Hematopoietic multipotent progenitor cell treated with erythropoietin and hydrocortisone succinate and interleukin-3 and kit ligand, for 15 days (in vitro differentiated cells): ENCODE results near the gene ACTN2.

Source experiments
- DNase-seq: peaks from one replicate; pipeline ENCODE4 v3.0.0-alpha.2; 2015; ENCODE audit warnings: low spot score

ACTN2 gene

DNA sequence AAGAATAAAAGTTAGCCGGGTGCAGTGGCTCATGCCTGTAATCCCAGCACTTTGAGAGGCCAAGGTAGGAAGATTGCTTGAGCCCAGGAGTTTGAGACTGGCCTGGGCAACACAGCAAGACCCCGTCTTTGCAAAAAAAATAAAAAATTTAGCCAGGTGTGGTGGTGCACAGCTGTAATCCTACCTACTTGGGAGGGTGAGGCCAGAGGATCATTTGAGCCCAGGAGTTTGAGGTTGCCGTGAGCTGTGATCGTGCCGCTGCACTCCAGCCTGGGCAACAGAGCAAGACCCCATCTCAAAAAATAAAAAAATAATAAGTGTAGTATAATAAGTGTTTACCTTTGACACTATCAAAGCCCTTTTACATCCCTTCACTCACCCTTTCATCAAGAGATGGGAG, 5.0 kb downstream of the ACTN2 start:
- DNase-seq, result no peak

DNA sequence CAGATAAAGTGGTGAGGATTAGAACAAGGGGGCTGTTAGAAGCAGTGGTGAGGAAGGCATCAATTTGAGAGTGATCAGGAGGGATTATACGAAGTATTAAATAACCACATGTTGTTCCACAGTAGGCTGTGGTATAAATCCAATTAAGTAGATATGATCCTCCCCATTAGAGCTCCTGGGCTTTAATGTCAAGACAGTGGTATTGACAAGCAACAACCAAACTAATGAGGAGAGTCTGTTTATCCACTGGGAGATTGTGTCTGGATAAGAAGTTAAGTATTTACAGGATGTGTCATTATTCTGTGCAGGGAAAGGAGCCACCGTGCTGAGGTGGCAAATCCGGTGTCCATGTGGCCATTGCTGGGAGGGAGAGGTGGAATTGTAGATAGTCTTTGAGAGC, 5.8 kb downstream of the ACTN2 start:
- no peak for DNase-seq

DNA sequence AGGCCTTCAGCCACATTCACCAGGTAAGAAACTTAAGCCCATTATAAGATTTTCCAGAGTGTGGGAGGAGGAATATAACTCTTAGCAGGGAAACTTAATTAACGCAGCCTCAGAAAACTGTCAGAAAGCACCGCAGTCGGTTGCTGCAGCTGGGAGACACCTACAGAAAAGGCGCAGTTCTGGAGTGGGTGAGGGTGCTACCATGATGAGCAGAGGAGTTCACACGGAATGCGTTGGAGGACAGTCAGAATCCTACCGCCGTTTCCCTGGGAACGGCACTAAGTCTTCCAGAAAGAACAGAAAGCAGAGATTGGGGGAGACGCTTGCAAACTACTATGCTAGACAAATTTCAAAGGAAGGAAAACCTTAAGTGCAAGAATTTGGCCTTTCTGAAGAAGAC, 6.4 kb downstream of the ACTN2 start:
- DNase-seq, result no peak

- no peak for DNase-seq
Observed at GRCh38 chr1:236699366-236699765, 13.1 kb downstream of the ACTN2 start.

GRCh38 chr1:236700903-236701302, 14.6 kb downstream of the ACTN2 start:
- DNase-seq, result no peak

- DNase-seq, result no peak
Observed at GRCh38 chr1:236701782-236702181, 15.5 kb downstream of the ACTN2 start.

- DNase-seq, result no peak
Observed at GRCh38 chr1:236702791-236703394, 16.6 kb downstream of the ACTN2 start.

GRCh38 chr1:236705771-236706170, 19.5 kb downstream of the ACTN2 start:
- DNase-seq, result no peak

- DNase-seq, result no peak
Observed at GRCh38 chr1:236706183-236706582, 19.9 kb downstream of the ACTN2 start.

DNA sequence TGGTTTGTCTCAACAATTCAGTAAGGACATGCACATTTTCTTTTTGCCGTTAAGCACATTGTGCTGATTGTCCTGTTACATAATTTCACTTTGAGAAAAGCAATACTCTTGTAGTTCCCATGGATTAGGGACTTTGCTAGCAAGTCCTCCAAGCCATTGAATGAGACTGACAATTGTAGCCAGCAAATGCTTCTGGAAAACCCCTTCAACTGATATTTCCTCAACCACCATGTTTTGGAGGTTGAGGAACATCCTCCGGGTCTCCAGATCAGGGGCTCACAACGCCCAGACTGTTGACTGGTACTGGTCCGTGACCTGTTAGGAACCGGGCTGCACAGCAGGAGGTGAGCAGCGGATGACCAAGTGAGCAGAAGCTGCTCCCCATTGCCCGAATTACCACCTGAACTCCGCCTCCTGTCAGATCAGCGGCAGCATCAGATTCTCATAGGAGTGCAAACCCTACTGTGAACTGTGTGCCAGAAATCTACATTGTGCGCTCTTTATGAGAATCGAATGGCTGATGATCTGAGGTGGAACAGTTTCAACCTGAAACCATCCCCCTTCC, 24.1 kb downstream of the ACTN2 start:
- DNase-seq, result no peak

DNA sequence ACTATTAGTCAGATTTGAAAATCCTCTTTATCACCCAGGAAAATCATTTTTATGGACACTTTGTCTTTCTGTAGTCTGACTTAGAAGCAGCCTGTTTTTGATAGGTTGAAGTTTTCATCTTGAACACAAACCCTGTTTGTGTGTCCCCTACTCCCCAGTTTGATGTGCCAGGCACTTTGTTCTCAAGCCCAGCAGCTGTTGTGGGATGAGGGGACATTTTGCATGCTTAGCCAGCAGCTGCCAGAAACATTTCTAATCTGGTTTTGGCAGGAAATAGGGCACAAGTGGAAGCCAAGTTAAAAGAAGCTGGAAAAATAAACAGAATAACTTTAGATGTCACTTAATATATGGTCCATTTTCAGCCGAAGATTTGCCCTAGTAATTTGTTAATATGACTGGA, 29.9 kb downstream of the ACTN2 start:
- no peak for DNase-seq

DNA sequence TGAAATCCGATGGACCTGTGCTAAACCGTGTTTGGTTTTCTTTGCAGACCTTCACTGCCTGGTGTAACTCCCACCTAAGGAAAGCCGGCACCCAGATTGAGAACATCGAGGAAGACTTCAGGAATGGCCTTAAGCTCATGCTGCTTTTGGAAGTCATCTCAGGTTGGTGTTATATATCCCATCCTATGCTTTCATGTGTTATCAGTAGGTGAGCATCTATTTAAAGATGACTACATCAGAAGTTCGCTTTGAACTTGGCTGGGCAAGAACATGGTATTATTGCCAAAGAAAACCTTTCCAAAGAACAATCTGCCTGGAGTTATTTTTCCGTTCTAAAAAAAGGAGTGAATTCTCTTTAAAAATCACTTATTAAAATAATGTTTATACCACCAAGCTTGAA, 31.5 kb downstream of the ACTN2 start:
- DNase-seq, result no peak

- DNase-seq, result no peak
Observed at GRCh38 chr1:236718328-236718727, 32.0 kb downstream of the ACTN2 start.

DNA sequence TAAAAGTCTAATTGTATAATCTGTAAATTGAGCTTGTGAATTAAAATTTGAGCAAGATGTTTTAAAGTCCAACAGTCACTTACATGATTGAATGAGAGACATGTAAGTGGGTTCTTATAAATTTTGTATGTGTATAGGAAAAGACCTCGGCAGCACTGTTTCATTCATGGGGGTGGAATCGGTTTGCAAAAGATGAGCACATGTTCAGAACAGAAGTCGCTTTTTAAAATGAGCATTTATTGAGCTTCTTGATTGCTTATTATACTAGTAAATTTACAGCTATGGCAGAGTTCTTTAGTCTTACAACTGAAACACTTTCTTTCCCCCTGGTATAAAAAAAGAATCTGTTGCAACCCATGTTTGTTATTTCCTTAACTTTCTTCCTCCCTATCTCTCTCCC, 33.9 kb downstream of the ACTN2 start:
- no peak for DNase-seq

GRCh38 chr1:236720611-236721010, 34.3 kb downstream of the ACTN2 start:
- DNase-seq, result no peak

DNA sequence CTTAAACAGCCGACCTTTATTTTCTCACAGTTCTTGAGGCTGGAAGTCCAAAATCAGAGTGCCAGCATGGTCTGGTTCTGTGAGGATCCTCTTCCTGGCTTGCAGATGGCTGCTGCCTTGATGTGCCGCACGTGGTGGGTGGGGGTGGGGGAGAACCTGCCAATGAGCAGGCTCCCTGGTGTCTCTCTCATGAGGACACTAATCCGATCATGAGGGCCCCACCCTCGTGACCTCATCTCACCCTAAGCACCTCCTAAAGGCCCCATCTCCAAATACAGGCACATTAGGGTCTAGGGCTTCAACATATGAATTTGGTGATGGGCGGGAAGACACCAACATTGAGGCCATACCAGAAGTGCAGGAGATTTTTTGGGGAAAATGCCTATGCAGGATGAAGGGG, 37.8 kb downstream of the ACTN2 start:
- no peak for DNase-seq

GRCh38 chr1:236724506-236724905, 38.2 kb downstream of the ACTN2 start:
- DNase-seq, result no peak

- DNase-seq, result no peak
Observed at GRCh38 chr1:236725668-236726067, 39.4 kb downstream of the ACTN2 start.

DNA sequence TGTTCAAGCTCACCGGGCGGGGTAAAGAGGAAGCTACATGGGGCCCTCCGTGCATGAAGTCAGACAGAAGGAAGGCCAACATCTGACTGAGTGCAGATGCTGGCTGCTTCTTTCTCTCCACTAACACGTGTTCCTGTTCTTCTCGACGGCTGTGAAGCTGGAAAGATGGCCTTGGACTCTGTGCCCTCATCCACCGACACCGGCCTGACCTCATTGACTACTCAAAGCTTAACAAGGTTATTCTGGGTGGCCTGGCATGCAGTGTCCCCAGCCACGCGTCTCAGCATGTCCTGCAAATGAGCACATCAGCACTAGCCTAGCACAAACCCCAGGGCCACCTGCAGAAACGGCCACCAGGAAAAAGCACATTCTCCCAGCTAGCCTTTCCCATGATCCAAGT, 41.2 kb downstream of the ACTN2 start:
- no peak for DNase-seq

DNA sequence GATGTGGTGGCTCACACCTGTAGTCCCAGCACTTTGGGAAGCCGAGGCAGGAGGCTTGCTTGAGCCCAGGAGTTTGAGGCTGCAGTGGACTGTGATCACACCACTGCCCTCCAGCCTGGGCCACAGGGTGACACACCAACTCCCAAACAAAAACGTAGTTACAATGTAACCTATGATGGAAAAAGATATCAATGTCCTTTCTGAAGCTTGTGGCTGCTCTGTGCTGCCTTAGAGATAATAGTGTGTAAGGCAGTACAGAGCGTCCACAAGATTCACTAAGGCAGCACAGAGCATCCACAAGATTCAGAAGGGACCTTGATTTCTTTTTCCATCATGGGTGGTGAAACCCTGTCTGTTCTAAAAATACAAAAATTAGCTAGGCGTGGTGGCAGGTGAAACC, 42.5 kb downstream of the ACTN2 start:
- no peak for DNase-seq

- no peak for DNase-seq
Observed at GRCh38 chr1:236733653-236734052, 47.4 kb downstream of the ACTN2 start.

DNA sequence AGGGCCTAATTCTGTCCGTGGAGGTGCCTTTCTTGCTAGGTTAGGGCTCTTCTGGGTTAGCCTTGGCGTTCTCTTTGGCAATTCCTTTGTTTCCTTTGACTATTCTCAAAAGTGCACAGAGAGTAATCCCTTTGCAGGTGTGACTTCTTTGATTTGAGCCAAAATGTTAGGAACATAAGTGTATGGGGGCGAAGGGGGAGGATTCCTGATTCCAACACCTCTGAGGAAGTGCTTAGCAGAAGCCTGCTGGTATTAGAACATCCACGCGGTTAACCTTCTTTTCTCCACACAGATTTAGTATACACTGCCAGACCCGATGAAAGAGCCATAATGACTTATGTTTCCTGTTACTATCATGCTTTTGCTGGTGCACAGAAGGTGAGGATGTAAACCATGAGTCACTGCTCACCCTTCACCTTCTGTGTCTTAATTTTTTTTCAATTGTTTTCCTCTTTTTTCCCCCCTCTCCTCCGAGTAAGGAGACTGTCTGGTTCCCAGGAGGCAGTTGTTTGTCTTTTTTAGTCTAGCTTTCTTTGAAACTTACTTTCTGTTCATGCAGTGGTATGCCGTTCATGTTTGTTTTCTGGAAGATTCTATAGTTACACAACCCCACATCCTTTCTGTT, 48.0 kb downstream of the ACTN2 start:
- no peak for DNase-seq

- DNase-seq, result no peak
Observed at GRCh38 chr1:236736761-236737160, 50.5 kb downstream of the ACTN2 start.

GRCh38 chr1:236741753-236742152, 55.5 kb downstream of the ACTN2 start:
- DNase-seq, result no peak
